NT2/D1 (cell line): ENCODE data around the gene PELI2.

Experiments used
- DNase-seq: peaks from one replicate; pipeline ENCODE4 v3.0.0-alpha.2; 2011; ENCODE audit warnings: low read depth, low spot score
- H3K27me3 ChIP-seq: 2 replicates; pipeline ENCODE4 v1.6.0; 2011; ENCODE audit warnings: mild to moderate bottlenecking; ENCODE audit not compliant: insufficient read length, insufficient read depth
- H3K36me3 ChIP-seq: 2 replicates; pipeline ENCODE4 v1.6.1; 2011; ENCODE audit warnings: mild to moderate bottlenecking, low read length, mixed read lengths; ENCODE audit not compliant: insufficient read depth, insufficient read length
- H3K4me1 ChIP-seq: 2 replicates; pipeline ENCODE4 v1.5.1; 2011; ENCODE audit not compliant: insufficient read depth, insufficient read length
- H3K4me3 ChIP-seq: 2 replicates; pipeline ENCODE4 v1.5.1; 2011; ENCODE audit warnings: low read depth; ENCODE audit not compliant: insufficient read length
- H3K9ac ChIP-seq: 2 replicates; pipeline ENCODE4 v1.6.0; 2011; ENCODE audit warnings: low read depth; ENCODE audit not compliant: insufficient read length
- H3K9me3 ChIP-seq: 2 replicates; pipeline ENCODE4 v1.5.1; 2011; ENCODE audit warnings: mild to moderate bottlenecking, low read length; ENCODE audit not compliant: insufficient read depth
- SUZ12 ChIP-seq: IDR thresholded peaks from 2 replicates; pipeline ENCODE4 v1.6.1; 2011; ENCODE audit not compliant: insufficient read length, insufficient read depth; ENCODE audit errors: extremely low read depth
- YY1 ChIP-seq: IDR thresholded peaks from 2 replicates; pipeline ENCODE4 v1.6.1; 2011; ENCODE audit not compliant: insufficient read length, insufficient read depth
- ZNF274 ChIP-seq: IDR thresholded peaks from 2 replicates; pipeline ENCODE4 v1.6.1; 2011; ENCODE audit warnings: mild to moderate bottlenecking, low read depth, low read length

PELI2 gene

GRCh38 chr14:56217380-56218045 is 99.3 kb downstream of the PELI2 start:
- H3K27me3 ChIP-seq, result no peaks in the 10 kb centered on the region
- no peaks in the 10 kb centered on the region for H3K36me3 ChIP-seq
- no peak overlapping the region for H3K9ac ChIP-seq
- no peak for TF ChIP-seq YY1
- TF ChIP-seq ZNF274, result no peak
- TF ChIP-seq SUZ12, result no peak
- no peak for DNase-seq
- H3K4me3 ChIP-seq, result no peak overlapping the region
- no peaks in the 10 kb centered on the region for H3K9me3 ChIP-seq
- peaks cover 5% of the 10 kb centered on the region for H3K4me1 ChIP-seq

DNA sequence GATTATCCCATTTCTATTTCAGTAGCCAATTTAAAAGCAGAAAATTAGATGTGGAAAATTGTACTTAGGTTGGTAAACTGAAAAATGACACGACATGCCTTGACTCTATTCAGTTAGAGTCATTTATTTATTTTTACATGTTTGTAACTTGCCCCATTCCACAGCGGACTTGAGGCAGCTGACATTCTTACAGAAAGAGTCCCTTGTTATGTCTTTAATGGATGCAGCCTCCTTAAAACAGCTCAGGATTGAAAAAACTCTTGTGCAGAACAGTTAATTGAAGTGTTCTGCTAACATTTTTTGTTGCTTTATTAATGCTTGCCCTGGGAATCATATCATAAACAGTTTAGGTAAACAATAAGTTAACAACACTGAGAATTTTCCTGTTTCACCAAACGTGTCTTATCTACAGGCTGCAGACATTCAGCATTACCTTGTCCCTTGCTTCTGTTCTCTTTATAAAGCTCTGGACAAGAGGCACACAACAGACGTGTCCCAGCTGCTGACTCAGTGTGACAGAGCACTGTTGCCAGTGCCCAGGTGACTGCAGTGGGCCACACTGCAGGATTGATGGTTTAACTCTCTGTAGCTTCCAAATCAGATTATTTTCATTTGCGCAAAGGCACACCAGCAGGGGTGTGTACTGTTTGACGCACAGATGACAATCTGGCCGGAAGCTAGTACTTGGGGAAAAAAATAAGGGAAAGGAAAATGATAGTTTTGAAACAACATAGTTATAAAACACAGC is 101.6 kb downstream of the PELI2 start:
- H3K27me3 ChIP-seq, result no peaks in the 10 kb centered on the region
- H3K36me3 ChIP-seq, result no peaks in the 10 kb centered on the region
- no peaks in the 10 kb centered on the region for H3K4me1 ChIP-seq
- H3K9ac ChIP-seq, result no peak overlapping the region
- H3K9me3 ChIP-seq, result no peaks in the 10 kb centered on the region
- TF ChIP-seq ZNF274, result no peak
- TF ChIP-seq SUZ12, result no peak
- no peak for TF ChIP-seq YY1
- H3K4me3 ChIP-seq, result no peak overlapping the region
- DNase-seq, result no peak

DNA sequence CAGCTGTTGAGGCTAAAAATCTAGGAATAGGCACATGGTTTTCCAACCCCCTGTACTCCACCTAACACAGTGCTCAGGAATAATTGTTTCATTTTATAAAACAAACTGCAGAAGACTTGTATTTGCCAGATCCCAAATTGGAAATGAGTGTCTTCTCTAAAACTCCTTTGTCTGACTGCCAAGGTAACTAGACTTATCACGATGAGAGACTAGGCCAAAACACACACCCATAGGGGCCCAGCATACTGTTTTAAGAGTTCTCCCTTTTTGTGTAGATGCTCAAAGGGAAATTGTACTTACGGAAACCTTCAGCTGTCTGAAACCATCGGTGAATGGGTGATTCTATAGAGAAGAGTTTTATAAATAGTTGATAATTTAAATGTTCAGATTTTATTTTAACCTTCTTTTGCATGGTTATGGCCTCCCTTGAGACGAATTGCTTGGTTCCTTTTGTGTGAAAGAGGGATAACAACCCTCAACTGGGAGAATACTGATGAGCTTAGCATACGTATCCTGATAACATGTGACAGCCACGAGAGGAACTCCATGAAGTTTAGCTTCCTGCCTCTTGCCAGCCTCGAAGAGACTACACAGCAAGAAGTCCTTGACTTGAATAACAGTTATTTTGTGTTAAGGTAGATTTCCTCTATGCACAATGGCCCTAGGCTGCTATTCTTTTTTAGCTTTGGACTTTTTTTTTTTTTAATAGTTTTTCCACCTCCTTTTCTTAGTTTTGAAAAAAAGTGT is 103.3 kb downstream of the PELI2 start:
- TF ChIP-seq SUZ12, result no peak
- no peak for TF ChIP-seq ZNF274
- no peak for TF ChIP-seq YY1
- no peaks in the 10 kb centered on the region for H3K4me1 ChIP-seq
- no peaks in the 10 kb centered on the region for H3K9me3 ChIP-seq
- no peak overlapping the region for H3K4me3 ChIP-seq
- no peaks in the 10 kb centered on the region for H3K36me3 ChIP-seq
- DNase-seq, result no peak
- no peaks in the 10 kb centered on the region for H3K27me3 ChIP-seq
- H3K9ac ChIP-seq, result no peak overlapping the region

DNA sequence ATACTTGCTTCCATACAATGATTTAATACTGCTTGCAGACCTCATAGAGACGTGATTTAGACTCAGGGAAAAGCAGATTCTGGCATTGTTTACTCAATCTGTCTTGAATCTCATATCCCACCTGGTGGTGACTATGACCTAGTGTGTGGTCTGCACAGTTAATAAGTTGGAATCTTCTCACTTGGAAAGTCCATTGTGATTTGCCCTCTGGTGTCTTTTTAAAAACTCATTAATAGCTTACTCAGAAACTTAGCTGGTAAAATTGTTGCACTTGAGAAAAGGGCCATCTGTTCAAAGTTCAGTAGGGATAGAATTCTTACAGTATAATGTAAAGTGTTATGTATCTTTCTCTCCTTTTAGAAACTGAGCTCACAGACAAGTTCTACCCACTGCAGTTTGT is 106.0 kb downstream of the PELI2 start:
- TF ChIP-seq ZNF274, result no peak
- TF ChIP-seq YY1, result no peak
- TF ChIP-seq SUZ12, result no peak
- H3K4me1 ChIP-seq, result no peaks in the 10 kb centered on the region
- no peak overlapping the region for H3K9ac ChIP-seq
- H3K9me3 ChIP-seq, result peaks cover 9% of the 10 kb centered on the region; the same call in 1 of the 2 replicates
- no peaks in the 10 kb centered on the region for H3K27me3 ChIP-seq
- no peaks in the 10 kb centered on the region for H3K36me3 ChIP-seq
- no peak overlapping the region for H3K4me3 ChIP-seq
- no peak for DNase-seq

DNA sequence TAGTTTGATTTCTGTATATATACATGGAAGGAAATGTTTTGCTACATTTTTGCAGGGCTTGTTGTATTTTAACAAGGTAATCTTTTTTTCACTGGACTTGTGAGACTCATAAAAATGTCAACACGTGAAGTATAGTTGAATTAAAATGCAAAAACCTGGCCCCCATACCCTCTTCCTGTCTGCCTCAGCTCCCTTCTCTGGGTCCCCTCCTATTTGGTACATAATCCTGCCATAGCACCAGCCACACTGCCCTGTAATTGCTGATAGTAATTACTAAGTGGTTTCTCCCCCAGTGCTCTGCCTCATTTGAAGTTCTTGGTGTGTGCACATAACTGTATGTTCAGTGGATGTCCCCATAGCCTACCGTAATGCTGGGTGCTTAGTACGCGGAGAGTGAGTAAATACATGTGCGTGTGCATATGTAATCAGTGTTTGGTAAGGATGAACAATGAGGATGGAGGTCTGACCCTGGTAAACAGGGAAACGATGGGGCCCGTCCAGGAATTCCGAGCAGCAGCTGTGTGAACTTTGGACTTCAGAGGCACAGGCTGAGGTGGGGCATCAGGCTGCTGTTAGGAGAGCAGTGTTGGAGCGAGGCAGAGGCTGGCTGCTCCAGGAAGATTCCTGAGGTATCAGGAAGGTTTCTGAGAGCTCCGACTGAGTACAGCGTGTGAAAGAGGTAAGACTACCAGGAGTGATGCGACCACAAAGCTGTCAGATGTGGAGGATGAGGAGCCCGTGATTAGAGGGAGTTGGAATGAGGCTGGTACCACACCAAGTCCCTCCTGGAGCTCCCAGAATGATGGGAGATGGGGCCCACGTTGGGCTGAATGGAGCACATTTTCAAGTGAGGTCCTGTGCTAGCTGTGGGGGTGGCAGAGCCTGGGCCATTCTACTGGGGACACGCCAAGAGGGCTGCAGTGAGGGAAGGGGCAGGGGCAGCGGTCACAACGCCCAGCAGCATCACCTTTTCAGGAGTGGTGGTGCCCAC is 106.8 kb downstream of the PELI2 start:
- H3K36me3 ChIP-seq, result no peaks in the 10 kb centered on the region
- no peaks in the 10 kb centered on the region for H3K4me1 ChIP-seq
- no peaks in the 10 kb centered on the region for H3K27me3 ChIP-seq
- H3K9ac ChIP-seq, result no peak overlapping the region
- peaks cover 9% of the 10 kb centered on the region; the same call in 1 of the 2 replicates for H3K9me3 ChIP-seq
- TF ChIP-seq YY1 (no peak), SUZ12 (no peak), ZNF274 (no peak)
- DNase-seq, result no peak
- H3K4me3 ChIP-seq, result no peak overlapping the region

DNA sequence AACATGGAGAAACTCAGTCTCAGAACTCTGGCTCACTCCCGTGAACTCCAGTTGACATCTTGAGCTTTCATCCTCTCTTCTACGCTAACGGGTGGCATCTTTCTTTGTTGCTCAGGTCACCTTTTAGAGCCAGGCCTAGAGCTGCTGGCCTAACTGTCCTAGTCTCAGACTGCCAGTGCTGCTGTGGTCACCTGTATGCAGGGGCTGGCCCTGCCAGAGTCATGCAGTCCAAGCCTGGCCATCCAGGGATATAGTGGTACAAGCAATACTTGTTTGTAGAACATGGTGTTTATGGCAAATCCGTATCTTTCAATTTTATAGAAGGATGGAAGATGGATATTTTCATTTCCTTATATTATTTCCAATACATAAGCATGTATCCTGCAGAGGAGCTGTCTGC is 117.2 kb downstream of the PELI2 start:
- Histone ChIP-seq H3K4me3 (no peak overlapping the region), H3K9me3 (no peaks in the 10 kb centered on the region), H3K9ac (no peak overlapping the region), H3K4me1 (no peaks in the 10 kb centered on the region), H3K27me3 (no peaks in the 10 kb centered on the region), H3K36me3 (no peaks in the 10 kb centered on the region)
- DNase-seq, result no peak
- no peak for TF ChIP-seq SUZ12
- no peak for TF ChIP-seq ZNF274
